B cell (primary cell): ENCODE results near the gene TMEM253. TPM values are rescaled to one million over a fixed set of nuclear protein-coding genes. Genes with fewer than 3 reads are reported as not detected.
A peak's percentile ranks its signal among the peaks of the same experiment; 100 is the strongest.

ENCODE experiments used
- ATAC-seq: fragments of 200-7000 bp; cut with Tn5 transposase; one replicate; pipeline ENCODE4 v1.10.0; 2021; ENCODE audit warnings: low read depth, mild to moderate bottlenecking, moderate number of reproducible peaks, moderate library complexity
- CTCF ChIA-PET: fragments of 350-600 bp; sonication (Branson Sonifier 250); formaldehyde crosslinking; loops from one replicate; lab custom pipeline; 2021; ENCODE audit warnings: antibody characterized with exemption, inconsistent platforms; lab: Charles Lee
- POLR2A ChIA-PET: fragments of 350-600 bp; sonication (Branson Sonifier 250); formaldehyde crosslinking; loops from one replicate; lab custom pipeline; 2021; ENCODE audit warnings: antibody characterized with exemption; lab: Charles Lee
- DNase-seq: peaks from one replicate; pipeline ENCODE4 v3.0.0; 2013
- H2AFZ ChIP-seq: 2 replicates; pipeline ENCODE4 v1.6.1; 2012; ENCODE audit warnings: mild to moderate bottlenecking, low read depth, low read length; ENCODE audit not compliant: insufficient read depth, poor library complexity, severe bottlenecking
- H3K27ac ChIP-seq, 2 donors: 1 replicate in 1 of 2; 2 replicates in 1 of 2; pipeline ENCODE4 v1.5.1; 2012 to 2013; ENCODE audit warnings: low read length in 2 of 2, mild to moderate bottlenecking in 2 of 2, moderate library complexity in 1 of 2
- H3K27me3 ChIP-seq, 4 experiments: fragments of 200-600 bp in 1 of 4; sonication (generic) in 1 of 4; replicated peaks in 1 of 4; 1 replicate in 2 of 4; 2 replicates in 2 of 4; pipeline versions ENCODE4 v1.6.1 to v1.7.0; 2013 to 2016; ENCODE audit warnings: low read length in 3 of 4, mild to moderate bottlenecking in 2 of 4, mixed read lengths in 1 of 4, moderate library complexity in 1 of 4; ENCODE audit not compliant: insufficient read depth in 4 of 4, control insufficient read depth in 3 of 4; ENCODE audit errors: control extremely low read depth in 1 of 4
- H3K36me3 ChIP-seq, 2 experiments: replicated peaks in 1 of 2; 1 replicate in 1 of 2; 2 replicates in 1 of 2; pipeline versions ENCODE4 v1.6.1 to v1.7.1; 2013; ENCODE audit warnings: low read length in 1 of 2; ENCODE audit not compliant: insufficient read depth in 2 of 2, control insufficient read depth in 1 of 2; ENCODE audit errors: control extremely low read depth in 1 of 2, extremely low read depth in 1 of 2
- H3K4me1 ChIP-seq, 2 donors: fragments of 200-600 bp in 1 of 2; sonication (generic) in 1 of 2; 1 replicate in 1 of 2; 2 replicates in 1 of 2; pipeline versions ENCODE4 v1.5.1 to v1.6.1; 2013 to 2017; ENCODE audit warnings: low read length in 2 of 2; ENCODE audit not compliant: control insufficient read depth in 2 of 2, insufficient read depth in 2 of 2
- H3K4me2 ChIP-seq: replicated peaks from 2 replicates; pipeline ENCODE3; 2012; ENCODE audit warnings: mild to moderate bottlenecking, low read depth, low read length; ENCODE audit not compliant: poor library complexity, severe bottlenecking
- H3K4me3 ChIP-seq, 5 experiments: fragments of 200-600 bp in 1 of 5; sonication (generic) in 1 of 5; 1 replicate in 3 of 5; 2 replicates in 2 of 5; pipeline versions ENCODE4 v1.5.1 to v1.7.0; 2011 to 2016; ENCODE audit warnings: low read length in 4 of 5, mild to moderate bottlenecking in 4 of 5, low read depth in 2 of 5, control low read depth in 1 of 5, moderate library complexity in 1 of 5; ENCODE audit not compliant: insufficient read depth in 1 of 5; ENCODE audit errors: control extremely low read depth in 1 of 5, extremely low read depth in 1 of 5
- H3K79me2 ChIP-seq: fragments of 200-600 bp; sonication (generic); one replicate; pipeline ENCODE4 v1.6.0; 2016; ENCODE audit warnings: low read length; ENCODE audit not compliant: control insufficient read depth, insufficient read depth
- H3K9ac ChIP-seq: fragments of 200-600 bp; sonication (generic); 2 replicates; pipeline ENCODE4 v1.6.1; 2017; ENCODE audit warnings: mild to moderate bottlenecking, low read length, moderate library complexity
- H3K9me3 ChIP-seq, 3 donors: one replicate each; pipeline versions ENCODE4 v1.6.1 to v1.7.1; 2013; ENCODE audit warnings: low read length in 2 of 3; ENCODE audit not compliant: control insufficient read depth in 2 of 3, insufficient read depth in 1 of 3; ENCODE audit errors: control extremely low read depth in 1 of 3
- H4K20me1 ChIP-seq: 2 replicates; pipeline ENCODE4 v1.6.0; 2012; ENCODE audit warnings: mild to moderate bottlenecking, low read length; ENCODE audit not compliant: insufficient read depth, control insufficient read depth, poor library complexity, severe bottlenecking
- H3K27ac Mint-ChIP-seq: one replicate; pipeline ENCODE4 v1.8.0; 2021; ENCODE audit warnings: mixed read lengths
- H3K27me3 Mint-ChIP-seq: one replicate; pipeline ENCODE4 v1.8.0; 2021; ENCODE audit warnings: mixed read lengths
- H3K4me1 Mint-ChIP-seq: one replicate; pipeline ENCODE4 v1.8.0; 2021; ENCODE audit warnings: mixed read lengths
- H3K4me3 Mint-ChIP-seq: one replicate; pipeline ENCODE4 v1.8.0; 2021; ENCODE audit warnings: mixed read lengths
- H3K9me3 Mint-ChIP-seq: one replicate; pipeline ENCODE4 v1.8.0; 2022; ENCODE audit warnings: mixed read lengths; ENCODE audit not compliant: insufficient read depth
- CTCF ChIP-seq: fragments of 200-600 bp; IDR thresholded peaks from one replicate; pipeline ENCODE4 v1.8.0; 2022; ENCODE audit warnings: antibody characterized with exemption, mild to moderate bottlenecking
- EZH2 ChIP-seq: IDR thresholded peaks from 2 replicates; pipeline ENCODE4 v1.6.1; 2012; ENCODE audit warnings: borderline replicate concordance, low read depth, mild to moderate bottlenecking, moderate library complexity, low read length; ENCODE audit not compliant: insufficient read depth, poor library complexity, severe bottlenecking
- WGBS: methylation state at CpG from one replicate; pipeline ENCODE4 v1.1.5; 2013; ENCODE audit warnings: missing lambda C conversion rate; ENCODE audit not compliant: insufficient coverage; 5-methylcytosine and 5-hydroxymethylcytosine counted together
- intact Hi-C: fragments of 100-400 bp; cut with micrococcal nuclease; formaldehyde crosslinking; loops from one replicate; pipeline ENCODE4 v1.10.0; 2022
- polyA plus RNA-seq: library from polyadenylated mRNA; depleted of rRNA; stranded (reverse); fragments of >200 nt; gene quantifications from 2 replicates; pipeline ENCODE4 v1.2.3, GENCODE V29; 2012
- total RNA-seq, 2 donors: library from RNA; stranded (reverse); fragments of 120-200 nt in 1 of 2; gene quantifications; 1 replicate in 1 of 2; 2 replicates in 1 of 2; pipeline versions ENCODE4 v1.2.3 to v1.2.4, GENCODE V29; 2013 to 2022

The TMEM253 gene
- total and polyA plus RNA-seq, 2 donors (not counting 1 experiment from before 2014, with no cell fraction given), result not detected

GRCh38 chr14:21102521-21103410 lies 1.9 kb downstream of the TMEM253 start:
- Histone ChIP-seq H3K4me2 (peak overlapping the region; percentile 75), H3K27ac (no peak overlapping the region), H3K27me3 (peaks cover 0 to 29% (median 17%) of the 10 kb centered on the region in 4 experiments), H3K36me3 (no peaks in the 10 kb centered on the region), H3K79me2 (no peaks in the 10 kb centered on the region), H4K20me1 (no peaks in the 10 kb centered on the region), H2AFZ (peak overlapping the region; percentile 83), H3K9ac (peak overlapping the region; percentile 87), H3K4me1 (peaks cover 21 to 30% of the 10 kb centered on the region in 2 donors), H3K4me3 (peak overlapping the region; percentile 18 to 92 (median 80)), H3K9me3 (no peaks in the 10 kb centered on the region)
- no peak overlapping the region for H3K27ac Mint-ChIP-seq
- 29% methylated on average over 7 of the region's 9 CpGs for WGBS
- CTCF ChIA-PET, result interaction anchor here (0.9 to 11.8 kb wide), 8 partner anchors 8 to 132 kb away, joined by 3 to 348 read pairs (median 84); partner anchors contain the start of genes ARHGEF40 and NDRG2
- peaks cover 28% of the 10 kb centered on the region for H3K27me3 Mint-ChIP-seq
- peaks cover 18% of the 10 kb centered on the region for H3K4me1 Mint-ChIP-seq
- intact Hi-C loops, result loop anchor here (1.0 to 10.0 kb wide), 5 partner anchors 31 to 760 kb away; partner anchors contain the start of genes METTL3, PARP2 and SUPT16H
- H3K9me3 Mint-ChIP-seq, result no peaks in the 10 kb centered on the region
- TF ChIP-seq CTCF (no peak), EZH2 (no peak)
- H3K4me3 Mint-ChIP-seq, result peak overlapping the region; percentile 78
- POLR2A ChIA-PET, result interaction anchor here (0.5 to 2.6 kb wide), 3 partner anchors 10 to 110 kb away, joined by 4 to 27 read pairs (median 5); partner anchors contain the start of gene ARHGEF40
- DNase-seq (no peak), ATAC-seq (no peak)
